Lung (tissue), 12 donors: ENCODE data around the gene PTGES. TPM values are rescaled to one million over a fixed set of nuclear protein-coding genes. Genes with fewer than 3 reads are reported as not detected.
"Not testable (repeated sequence)": the region's sequence is repeated elsewhere in the genome, so short reads cannot be mapped to it uniquely, and the experiment has no call there.

Source experiments
- ATAC-seq: fragments of 200-7000 bp; cut with Tn5 transposase; one replicate; pipeline ENCODE4 v1.9.1; 2020; ENCODE audit warnings: moderate number of reproducible peaks; ENCODE audit not compliant: insufficient read depth, low FRiP score
- DNase-seq, 3 donors: peaks; one replicate each; pipeline ENCODE4 v3.0.0-alpha.2; 2013 to 2017
- H3K27ac ChIP-seq, 2 donors: one replicate each; pipeline ENCODE4 v1.5.1; 2013; ENCODE audit warnings: mild to moderate bottlenecking in 2 of 2, moderate library complexity in 2 of 2, control low read depth in 1 of 2, inconsistent platforms in 1 of 2, low read depth in 1 of 2, low read length in 1 of 2
- H3K27me3 ChIP-seq, 3 donors: one replicate each; pipeline ENCODE4 v1.5.1; 2013; ENCODE audit warnings: low read length in 2 of 3; ENCODE audit not compliant: control insufficient read depth in 3 of 3, insufficient read depth in 3 of 3
- H3K36me3 ChIP-seq, 4 donors: one replicate each; pipeline ENCODE4 v1.5.1; 2013; ENCODE audit warnings: low read length in 4 of 4, mild to moderate bottlenecking in 1 of 4, moderate library complexity in 1 of 4; ENCODE audit not compliant: control insufficient read depth in 4 of 4, insufficient read depth in 4 of 4
- H3K4me1 ChIP-seq, 5 donors: one replicate each; pipeline ENCODE4 v1.5.1; 2013; ENCODE audit warnings: low read length in 5 of 5, mild to moderate bottlenecking in 2 of 5, moderate library complexity in 1 of 5; ENCODE audit not compliant: control insufficient read depth in 5 of 5, insufficient read depth in 5 of 5
- H3K4me3 ChIP-seq: one replicate; pipeline ENCODE4 v1.5.1; 2013; ENCODE audit warnings: mild to moderate bottlenecking, control low read depth, moderate library complexity
- H3K9ac ChIP-seq, 2 donors: one replicate each; pipeline ENCODE4 v1.5.1; 2013; ENCODE audit warnings: low read length in 2 of 2, control low read depth in 1 of 2; ENCODE audit not compliant: insufficient read depth in 1 of 2
- H3K9me3 ChIP-seq, 4 donors: one replicate each; pipeline ENCODE4 v1.5.1; 2013; ENCODE audit warnings: low read length in 3 of 4, mild to moderate bottlenecking in 1 of 4, moderate library complexity in 1 of 4; ENCODE audit not compliant: control insufficient read depth in 4 of 4, insufficient read depth in 3 of 4
- WGBS, 2 donors: extraction: QIAGEN DNeasy Blood & Tissue Kit; methylation state at CpG; one replicate each; pipeline ENCODE4 v1.1.7; 2013; 5-methylcytosine and 5-hydroxymethylcytosine counted together
- polyA plus RNA-seq, 2 donors: library from polyadenylated mRNA; stranded (reverse); fragments of 200-250 nt; gene quantifications; one replicate each; pipeline ENCODE4 v1.2.1, GENCODE V29; 2013
- total RNA-seq, 2 donors: library from RNA; depleted of rRNA in 1 of 2; stranded (reverse); fragments of >200 nt in 1 of 2; gene quantifications; one replicate each; pipeline ENCODE4 v1.2.1, GENCODE V29; 2014 to 2021
- TF ChIP-seq, protein P1 (sequence below): IDR thresholded peaks from 2 replicates; pipeline ENCODE4 v1.5.1; 2012; ENCODE audit warnings: mild to moderate bottlenecking; ENCODE audit errors: control extremely low read depth, extremely low read depth
- donor health status: control.
- donor health status: control.
- donor health status: Bipolar disorder and iron deficiency.
- donor health status: healthy.
- donor health status: DM: yes; HTN: yes; CAD: no.

Gene PTGES
- total and polyA plus RNA-seq, 4 donors, result 8.0 to 19.8 (median 14.0) TPM

DNA sequence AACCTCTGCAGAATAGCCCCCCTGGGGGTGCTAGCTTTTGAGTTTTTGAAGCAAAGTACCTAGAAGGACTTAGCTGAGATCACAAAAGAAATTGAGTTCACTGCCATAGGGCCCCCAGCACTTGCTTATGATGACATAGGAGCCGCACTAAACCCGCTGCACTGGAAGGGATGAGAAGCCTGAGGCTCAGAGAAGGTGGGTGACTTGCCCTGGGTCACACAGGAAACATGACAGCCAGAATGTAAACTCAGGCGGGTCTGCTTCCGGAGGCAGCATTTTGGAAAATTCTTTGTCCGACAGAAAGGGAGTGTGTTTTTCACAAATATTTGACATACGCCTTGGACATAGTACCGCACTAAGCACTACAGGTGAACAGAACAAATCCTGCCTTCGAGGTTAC, 41.7 kb upstream of the PTGES start:
- no peaks in the 10 kb centered on the region for H3K4me1 ChIP-seq
- no peak for ATAC-seq
- WGBS, 2 donors, result 82 to 95% methylated on average over 8 of the region's 8 CpGs
- no peak overlapping the region for H3K4me3 ChIP-seq
- H3K36me3 ChIP-seq, result no peaks in the 10 kb centered on the region
- no peak overlapping the region for H3K27ac ChIP-seq
- peaks cover 0 to 3% (median 0%) of the 10 kb centered on the region in 3 donors for H3K27me3 ChIP-seq
- TF ChIP-seq, protein P1, sequence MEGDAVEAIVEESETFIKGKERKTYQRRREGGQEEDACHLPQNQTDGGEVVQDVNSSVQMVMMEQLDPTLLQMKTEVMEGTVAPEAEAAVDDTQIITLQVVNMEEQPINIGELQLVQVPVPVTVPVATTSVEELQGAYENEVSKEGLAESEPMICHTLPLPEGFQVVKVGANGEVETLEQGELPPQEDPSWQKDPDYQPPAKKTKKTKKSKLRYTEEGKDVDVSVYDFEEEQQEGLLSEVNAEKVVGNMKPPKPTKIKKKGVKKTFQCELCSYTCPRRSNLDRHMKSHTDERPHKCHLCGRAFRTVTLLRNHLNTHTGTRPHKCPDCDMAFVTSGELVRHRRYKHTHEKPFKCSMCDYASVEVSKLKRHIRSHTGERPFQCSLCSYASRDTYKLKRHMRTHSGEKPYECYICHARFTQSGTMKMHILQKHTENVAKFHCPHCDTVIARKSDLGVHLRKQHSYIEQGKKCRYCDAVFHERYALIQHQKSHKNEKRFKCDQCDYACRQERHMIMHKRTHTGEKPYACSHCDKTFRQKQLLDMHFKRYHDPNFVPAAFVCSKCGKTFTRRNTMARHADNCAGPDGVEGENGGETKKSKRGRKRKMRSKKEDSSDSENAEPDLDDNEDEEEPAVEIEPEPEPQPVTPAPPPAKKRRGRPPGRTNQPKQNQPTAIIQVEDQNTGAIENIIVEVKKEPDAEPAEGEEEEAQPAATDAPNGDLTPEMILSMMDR, result no peak
- DNase-seq, result no peak
- H3K9me3 ChIP-seq, result no peaks in the 10 kb centered on the region
- no peak overlapping the region for H3K9ac ChIP-seq

GRCh38 chr9:129786481-129786880, 33.6 kb upstream of the PTGES start:
- TF ChIP-seq, protein P1, result no peak
- H3K4me1 ChIP-seq, result no peaks in the 10 kb centered on the region
- no peaks in the 10 kb centered on the region for H3K27me3 ChIP-seq
- ATAC-seq (no peak), DNase-seq (no peak)
- no peaks in the 10 kb centered on the region for H3K36me3 ChIP-seq
- H3K9me3 ChIP-seq, result no peaks in the 10 kb centered on the region
- H3K27ac ChIP-seq, result no peak overlapping the region
- WGBS, 2 donors, result 65 to 83% methylated on average over 10 of the region's 10 CpGs
- no peak overlapping the region for H3K9ac ChIP-seq
- no peak overlapping the region for H3K4me3 ChIP-seq

GRCh38 chr9:129785866-129786265, 33.0 kb upstream of the PTGES start:
- Histone ChIP-seq H3K4me3 (no peak overlapping the region), H3K9ac (no peak overlapping the region), H3K4me1 (no peaks in the 10 kb centered on the region), H3K27ac (no peak overlapping the region), H3K36me3 (no peaks in the 10 kb centered on the region), H3K27me3 (no peaks in the 10 kb centered on the region), H3K9me3 (no peaks in the 10 kb centered on the region)
- TF ChIP-seq, protein P1, result no peak
- DNase-seq (no peak), ATAC-seq (no peak)
- WGBS, 2 donors, result 90 to 93% methylated on average over 1 of the region's 1 CpG

DNA sequence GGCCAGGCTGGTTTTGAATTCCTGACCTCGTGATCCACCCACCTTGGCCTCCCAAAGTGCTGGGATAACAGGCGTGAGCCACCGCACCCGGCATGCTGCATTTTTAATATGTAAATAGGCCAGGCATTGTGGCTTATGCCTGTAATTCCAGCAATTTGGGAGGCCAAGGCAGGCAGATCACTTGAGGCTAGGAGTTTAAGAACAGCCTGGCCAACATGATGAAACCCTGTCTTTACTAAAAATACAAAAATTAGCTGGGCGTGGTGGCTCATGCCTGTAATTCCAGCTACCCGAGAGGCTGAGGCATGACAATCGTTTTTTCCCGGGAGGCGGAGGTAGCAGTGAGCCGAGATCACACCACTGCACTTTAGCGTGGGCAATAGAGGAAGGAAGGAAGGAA, 32.1 kb upstream of the PTGES start:
- not testable (repeated sequence) for DNase-seq, H3K9ac ChIP-seq, H3K4me1 ChIP-seq, H3K36me3 ChIP-seq, H3K4me3 ChIP-seq, ATAC-seq, H3K9me3 ChIP-seq, H3K27ac ChIP-seq, H3K27me3 ChIP-seq
- WGBS, 2 donors, result 72 to 75% methylated on average over 11 of the region's 11 CpGs
